Left forelimb (tissue), 1 donor: ENCODE measurements around the gene PCCA.
"Not testable (repeated sequence)": the region's sequence is repeated elsewhere in the genome, so short reads cannot be mapped to it uniquely, and the experiment has no call there.

Experiments used
- DNase-seq: peaks from one replicate; pipeline ENCODE4 v3.0.0-alpha.2; 2018; ENCODE audit warnings: low spot score

Gene PCCA

DNA sequence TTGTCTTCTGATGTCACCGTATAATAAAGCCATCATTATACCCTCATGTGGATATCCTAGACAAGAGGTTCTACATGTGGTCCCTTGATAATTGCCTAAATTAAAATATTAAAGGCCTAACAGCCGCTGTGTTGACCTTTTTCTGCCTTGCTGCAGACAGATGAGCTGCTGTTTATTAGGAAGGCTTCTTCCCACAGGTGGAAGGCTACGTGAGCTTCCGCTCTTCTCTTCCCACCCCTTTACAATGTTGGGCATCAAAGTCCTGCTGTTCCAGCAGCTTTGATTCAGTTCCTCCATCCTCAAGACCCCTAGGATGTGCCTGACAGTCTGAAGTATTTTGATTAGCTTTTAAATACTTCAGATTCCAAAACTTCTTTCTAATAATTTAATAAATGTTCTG is 217.1 kb downstream of the PCCA start:
- no peak for DNase-seq

DNA sequence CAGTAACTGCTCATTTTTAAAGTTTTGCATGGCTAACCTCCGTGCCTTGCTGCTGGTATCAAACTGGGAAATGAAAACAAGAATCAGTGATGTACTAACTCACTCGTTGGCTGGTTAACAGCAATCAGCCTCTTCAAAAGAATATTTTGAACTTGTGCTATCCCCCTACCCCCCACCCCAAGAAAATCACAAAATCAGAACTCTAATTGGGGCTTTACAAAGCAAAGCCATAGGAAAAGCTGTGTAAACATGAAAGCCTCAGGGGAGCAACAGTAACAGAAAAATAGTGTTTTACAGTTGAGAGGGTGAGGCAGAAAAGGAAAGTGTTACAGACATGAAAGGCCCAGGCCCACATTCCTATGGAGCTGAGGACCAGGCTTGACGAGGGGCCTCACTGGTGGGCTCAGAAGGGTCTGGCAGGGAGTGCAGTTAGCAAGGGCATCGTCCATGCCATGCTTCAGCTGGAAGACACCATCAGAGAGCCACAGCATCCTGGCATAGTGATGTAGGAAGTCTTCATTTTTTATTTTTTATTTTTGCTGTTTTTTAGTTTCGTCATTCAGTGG is 217.6 kb downstream of the PCCA start:
- no peak for DNase-seq

DNA sequence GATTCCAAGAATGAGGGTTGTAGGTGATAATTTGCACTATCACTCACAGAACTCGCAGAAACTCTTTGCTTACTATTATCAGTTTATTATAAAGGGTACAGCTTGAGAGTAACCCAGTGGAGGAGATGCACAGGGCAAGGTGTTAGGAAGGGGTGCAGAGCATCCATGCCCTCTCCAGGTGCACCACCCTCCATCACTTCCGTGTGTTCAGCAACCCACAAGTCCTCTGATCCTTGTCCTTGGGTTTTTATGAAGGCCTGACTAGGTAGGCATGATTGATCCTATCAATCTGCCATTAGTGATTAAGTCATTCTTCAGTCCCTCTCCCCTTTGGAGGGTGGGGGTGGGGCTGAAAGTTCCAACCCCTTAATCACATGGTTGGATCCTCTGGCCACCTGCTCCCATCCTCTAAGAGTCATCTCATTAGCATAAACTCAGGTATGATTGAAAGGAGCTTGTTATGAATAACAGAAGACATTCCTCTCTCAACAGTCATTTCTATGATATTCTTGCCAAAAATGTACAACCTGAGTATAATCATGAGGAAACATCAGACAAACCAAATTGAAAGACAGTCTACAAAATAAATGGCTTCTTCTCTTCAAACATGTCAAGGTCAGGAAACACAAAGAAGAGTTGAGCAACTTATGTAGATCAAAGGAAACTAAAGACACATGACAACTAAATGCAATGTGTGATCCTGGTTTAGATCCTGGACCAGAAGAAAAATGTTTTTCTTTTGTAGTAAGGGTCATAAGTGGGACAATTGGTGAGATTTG is 225.4 kb downstream of the PCCA start:
- DNase-seq = no peak

DNA sequence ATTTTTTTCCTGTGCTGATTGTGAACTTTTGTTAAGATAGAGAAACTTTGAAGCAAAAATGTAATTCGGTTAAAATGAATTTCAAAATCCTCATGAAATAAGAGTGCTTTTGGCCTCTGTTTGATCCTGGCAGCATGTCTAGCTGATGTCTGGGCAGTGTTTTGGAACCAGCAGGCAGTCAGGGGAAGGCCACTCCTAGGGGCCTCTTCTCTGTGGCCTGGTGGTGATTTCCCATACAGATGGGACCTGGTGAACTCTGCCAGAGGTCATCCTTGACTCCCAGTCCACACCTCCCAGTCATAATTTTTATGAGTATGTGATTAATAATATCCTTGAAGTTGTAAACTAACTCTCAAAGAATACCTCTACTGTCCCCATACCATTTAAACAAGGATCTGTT is 226.6 kb downstream of the PCCA start:
- no peak for DNase-seq

DNA sequence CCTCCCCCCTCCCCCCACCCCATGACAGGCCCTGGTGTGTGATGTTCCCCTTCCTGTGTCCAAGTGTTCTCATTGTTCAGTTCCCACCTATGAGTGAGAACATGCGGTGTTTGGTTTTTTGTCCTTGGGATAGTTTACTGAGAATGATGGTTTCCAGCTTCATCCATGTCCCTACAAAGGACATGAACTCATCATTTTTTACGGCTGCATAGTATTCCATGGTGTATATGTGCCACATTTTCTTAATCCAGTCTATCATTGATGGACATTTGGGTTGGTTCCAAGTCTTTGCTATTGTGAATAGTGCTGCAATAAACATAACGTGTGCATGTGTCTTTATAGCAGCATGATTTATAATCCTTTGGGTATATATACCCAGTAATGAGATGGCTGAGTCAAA is 229.6 kb downstream of the PCCA start:
- DNase-seq = not testable (repeated sequence)

DNA sequence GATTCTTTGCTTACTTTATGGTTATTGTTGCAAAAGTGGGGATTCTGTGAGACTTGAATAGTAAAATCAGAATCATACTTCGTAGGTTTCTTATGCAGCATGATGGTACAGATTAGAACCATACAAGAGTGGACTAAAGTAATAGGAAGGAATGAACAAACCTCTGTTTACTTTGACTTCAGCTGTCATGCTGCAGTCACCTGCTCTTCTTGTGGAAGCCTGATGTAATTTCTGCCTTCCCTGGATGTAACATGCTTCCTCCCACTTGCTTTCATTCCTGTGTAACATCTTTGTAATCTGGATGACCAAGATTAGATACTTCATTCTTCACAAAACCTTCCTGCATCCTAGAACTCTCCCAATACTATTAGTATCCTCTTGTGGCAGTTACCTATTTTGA is 235.0 kb downstream of the PCCA start:
- DNase-seq = no peak

DNA sequence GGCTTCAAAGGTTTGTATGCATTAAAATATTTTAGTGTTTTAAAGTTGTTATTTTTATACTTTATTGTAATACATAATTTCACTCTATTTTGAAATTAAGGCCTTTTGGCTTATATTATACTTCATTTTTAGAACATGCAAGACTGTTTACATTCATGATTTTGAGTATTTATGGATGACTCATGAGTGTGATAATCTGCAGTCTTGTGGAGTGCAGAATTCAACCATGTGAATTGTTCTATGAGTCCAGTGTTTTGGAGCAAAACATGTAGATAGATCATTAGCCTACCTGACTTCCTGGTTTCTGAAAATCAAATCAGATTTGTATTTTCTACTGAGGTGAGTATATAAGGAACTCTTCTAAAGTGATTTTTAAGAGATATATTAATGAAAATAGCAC is 241.8 kb downstream of the PCCA start:
- DNase-seq = no peak

DNA sequence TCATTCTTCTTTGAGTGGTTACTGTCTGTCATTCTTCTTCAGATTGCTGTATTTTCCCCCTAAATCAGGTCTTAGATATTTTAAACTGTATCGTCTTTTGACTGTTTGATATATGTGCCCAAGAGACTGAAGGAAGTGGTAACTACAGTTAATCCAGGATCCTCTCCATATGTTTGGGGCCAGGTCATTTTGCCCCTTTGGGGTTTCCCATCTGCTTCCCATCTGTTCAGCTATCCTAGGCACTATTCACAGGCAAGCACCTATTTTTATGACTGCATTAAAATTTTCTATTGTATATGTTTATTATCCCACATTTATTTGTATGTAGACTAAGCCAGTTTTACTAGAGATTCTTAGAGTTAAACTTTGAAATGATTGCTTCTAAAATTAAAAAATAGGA is 244.2 kb downstream of the PCCA start:
- no peak for DNase-seq

DNA sequence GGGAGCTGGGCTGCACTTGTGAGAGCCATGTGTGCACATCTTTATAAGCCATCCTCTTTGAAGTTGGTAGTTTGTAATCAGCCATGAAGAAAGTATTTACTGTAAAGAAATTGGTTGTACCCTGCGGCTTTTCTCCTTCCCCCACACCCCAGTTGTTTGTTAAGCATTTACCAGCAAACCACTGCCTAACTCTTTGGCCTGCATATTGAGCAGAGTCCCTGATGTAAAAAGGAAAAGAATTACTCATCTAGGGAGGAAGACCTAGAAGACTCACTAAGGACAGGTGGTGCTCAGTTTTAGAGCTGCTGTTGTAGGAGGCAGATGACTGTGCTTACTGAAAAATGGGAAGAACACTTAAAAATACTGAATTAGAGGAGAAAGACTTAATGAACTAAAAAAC is 245.3 kb downstream of the PCCA start:
- DNase-seq = no peak

DNA sequence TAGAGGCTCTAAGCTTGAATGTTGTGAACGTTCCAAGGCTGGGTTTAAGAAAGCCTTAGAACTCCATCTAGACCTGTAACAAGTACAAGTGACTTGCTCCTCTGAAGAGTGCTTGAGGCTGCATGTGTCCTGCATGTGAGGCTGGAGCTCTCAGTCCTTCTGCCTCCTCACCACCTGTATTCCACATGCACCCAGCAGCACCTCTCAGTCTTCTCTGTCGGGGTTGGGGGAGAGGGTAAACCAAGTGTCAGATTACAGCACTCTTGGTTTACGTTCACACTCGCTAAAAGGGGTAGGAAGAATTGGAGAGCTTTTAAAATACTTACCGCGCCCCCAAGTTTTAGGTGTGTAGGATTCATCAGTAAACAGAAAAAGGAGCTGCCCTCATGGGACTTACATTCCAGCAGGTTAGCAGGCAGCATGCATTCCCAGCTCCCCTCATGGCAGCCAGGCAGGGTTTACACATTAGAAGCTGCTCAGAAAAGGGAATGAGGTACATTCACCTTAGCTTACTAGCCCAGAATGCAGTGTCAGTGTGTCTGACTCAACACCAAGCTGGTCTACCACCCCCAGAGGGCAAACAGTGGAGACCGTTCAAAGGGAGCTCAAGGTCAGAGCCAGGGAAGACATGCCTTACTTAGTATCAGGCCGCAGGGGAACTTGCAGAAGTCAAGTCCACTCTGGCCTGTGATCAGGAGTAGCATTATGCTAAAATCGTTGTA is 248.1 kb downstream of the PCCA start:
- no peak for DNase-seq

DNA sequence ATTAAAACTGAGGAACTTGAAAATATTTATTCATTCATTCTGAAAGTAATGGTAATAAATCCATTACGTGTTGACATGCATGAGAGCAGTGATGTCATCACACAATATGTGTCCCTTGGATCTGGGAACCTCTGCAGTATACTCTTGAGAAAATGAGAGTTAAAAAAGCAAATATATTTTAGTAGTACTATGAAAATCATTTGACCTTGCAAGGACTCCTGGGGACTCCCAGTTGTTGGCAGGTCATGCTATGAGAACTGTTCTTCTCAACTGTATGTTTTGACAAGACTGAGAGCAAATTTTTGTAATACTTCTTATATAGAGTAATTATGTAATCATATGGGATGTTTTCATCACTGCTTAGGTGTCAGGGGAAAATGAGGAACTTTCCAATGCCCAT is 249.4 kb downstream of the PCCA start:
- no peak for DNase-seq

DNA sequence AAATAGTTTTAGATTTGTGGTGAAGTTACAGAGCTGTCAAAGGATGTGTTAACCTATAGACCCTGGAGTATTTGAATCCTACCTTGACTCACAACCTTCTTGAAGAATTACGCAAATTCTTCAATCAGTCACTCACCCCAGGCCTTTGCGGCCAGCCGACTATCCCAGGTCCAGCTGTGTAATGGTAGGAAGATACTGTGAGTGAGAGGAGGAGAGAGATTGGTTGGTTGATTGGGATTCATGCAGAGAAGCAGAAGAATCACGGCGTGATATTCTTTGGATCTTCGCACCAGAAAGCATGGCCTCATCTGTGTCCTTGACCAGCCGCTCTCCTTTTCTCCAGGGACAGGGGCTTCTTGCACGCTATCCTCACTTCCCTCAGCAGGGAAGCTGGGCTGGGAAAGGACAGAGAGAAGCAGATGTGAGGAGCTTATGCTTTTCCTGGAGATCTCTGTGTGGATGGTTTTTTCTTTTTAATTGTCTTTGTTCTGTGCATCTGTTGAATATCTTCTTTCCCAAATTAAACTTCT is 250.6 kb downstream of the PCCA start:
- DNase-seq = no peak

DNA sequence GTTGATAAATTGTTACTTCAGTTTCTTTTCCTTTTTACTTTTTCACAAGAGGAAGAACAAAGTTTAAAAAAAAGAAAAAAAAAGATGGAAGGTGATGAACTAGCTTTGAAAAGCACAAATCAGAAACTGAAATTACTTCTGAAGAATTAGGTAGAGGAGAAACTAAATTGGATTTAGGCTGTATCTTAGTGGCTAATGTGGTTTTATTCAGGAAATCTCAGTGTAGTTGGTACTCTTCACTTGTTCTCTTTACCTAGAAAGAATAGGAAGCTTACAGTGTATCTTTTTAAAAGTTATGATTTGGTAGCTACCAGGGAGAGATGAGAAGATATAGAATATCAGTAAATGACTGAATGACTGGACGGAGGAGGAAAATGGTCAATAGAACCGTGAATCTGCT is 252.0 kb downstream of the PCCA start:
- no peak for DNase-seq

DNA sequence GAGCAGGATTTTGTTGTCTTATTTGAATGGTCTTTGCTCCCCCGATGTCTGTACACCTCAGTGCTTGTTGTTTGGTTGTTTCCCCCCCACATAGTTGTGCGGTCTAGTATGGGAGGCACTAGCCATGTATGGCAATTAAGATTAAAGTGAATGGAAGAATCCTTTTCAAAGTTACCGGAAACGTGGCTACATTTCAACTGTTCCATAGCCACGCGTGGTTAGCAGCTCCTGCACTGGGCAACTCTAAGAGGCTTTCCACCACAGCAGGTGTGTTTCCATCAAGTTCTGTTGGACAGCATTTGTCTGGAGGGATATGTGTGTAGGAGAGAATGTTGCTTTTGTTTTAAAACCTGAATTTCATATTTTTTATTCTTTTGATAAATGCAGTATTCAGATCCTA is 252.4 kb downstream of the PCCA start:
- DNase-seq = no peak

DNA sequence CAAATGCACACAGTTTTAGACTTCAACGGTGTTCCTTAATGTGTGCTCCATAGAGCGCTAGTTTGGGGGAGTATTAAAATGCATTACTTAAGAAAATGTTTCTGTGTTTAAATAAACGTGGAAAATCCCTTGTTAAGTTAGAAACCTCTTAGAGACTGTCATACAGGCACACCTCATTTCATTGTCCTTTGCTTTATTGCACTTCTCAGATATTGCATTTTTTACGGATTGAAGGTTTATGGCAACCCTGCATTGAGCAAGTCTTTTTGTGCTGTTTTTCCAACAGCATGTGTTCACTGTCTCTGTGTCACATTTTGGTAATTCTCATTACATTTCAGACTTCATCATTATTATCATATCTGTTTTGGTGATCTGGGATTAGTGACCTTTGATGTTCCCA is 255.7 kb downstream of the PCCA start:
- DNase-seq = no peak

DNA sequence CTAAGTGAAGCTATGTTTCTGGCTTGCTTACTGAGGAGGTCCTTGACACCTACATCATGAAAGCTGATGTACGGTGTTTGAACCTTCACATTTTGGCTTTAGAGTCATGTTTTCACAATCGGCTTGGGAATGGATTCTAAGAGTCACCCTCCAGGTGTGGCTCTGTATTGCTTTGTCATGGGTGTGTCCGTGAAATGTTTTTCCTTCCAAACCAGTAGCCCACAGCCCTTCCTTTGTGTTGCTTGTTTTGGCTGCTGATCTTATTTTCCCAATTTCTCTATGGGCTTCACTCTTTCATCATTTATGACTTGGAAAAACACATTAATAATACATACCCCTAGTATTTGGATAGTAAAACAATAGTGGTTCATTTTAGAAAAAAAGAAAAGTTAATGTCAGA is 259.1 kb downstream of the PCCA start:
- DNase-seq = no peak

DNA sequence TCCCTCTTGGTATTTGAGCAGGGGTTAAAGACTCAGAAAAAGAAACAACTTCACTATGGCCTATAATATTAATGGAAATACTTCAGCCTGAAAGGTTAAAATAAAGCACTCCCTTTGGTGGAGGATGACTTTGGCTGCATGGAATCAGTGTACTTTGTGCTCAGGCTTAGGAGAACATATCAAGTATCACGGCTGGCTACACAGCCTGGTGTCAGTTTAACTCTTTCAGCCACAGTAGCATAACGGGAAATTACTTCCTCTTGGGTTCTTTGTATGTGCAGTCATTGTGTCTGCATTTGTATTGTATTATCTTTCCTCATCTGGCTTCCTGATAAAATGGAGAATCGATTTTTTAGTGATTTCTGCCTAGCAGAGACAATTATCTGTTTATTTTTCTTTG is 260.7 kb downstream of the PCCA start:
- DNase-seq = no peak

DNA sequence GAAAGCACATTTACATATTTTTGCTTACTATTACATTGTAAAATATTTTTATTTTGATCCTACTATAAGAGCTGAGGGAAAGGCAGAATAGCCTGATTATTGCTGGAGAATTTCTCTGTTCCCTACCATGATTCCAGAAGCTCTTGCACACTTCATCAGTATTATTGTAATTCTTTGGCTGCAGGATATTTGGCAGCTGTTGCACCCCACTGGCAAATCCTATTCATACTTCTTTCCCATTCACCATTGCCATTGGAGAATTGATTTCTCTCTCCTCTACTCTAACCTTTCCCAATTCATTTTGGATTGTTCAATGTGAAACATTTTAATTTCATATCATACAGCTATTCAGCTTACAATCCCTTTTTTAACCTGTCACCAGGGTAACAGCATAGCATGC is 261.7 kb downstream of the PCCA start:
- no peak for DNase-seq

DNA sequence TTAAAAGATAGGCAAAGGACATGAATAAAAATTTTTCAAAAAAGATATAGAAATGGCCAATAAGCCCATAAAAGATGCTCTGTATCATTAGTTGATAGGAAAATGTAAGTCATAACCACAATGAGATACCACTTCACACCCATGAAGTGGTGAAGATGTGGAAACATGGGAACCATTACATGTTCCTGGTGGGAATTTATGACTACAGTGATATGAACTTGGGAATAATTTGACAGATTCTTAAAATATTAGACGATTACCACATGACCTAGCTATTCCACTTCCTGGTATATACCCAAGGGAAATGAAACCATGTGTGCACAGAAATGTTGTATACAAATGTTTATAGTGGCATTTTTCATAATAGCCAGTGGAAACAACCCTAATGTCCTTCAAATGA is 267.5 kb downstream of the PCCA start:
- DNase-seq = no peak

DNA sequence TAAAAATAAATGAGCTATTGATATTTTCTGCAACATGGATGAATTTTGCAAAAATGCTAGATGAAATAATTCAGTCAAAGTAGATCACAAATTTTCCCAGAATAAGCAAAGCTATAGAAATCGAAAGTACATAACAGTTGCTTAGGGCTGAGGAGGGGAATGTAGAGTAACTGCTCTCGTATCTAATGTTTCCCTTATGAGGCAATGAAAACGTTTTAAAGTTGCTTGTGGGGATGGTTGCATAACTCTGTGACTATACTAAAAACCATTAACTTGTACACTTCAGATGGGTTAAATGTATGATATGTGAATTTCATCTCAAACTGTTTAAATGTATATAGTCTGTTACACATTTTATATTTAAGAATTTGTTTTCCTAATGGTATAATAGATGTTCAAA is 268.0 kb downstream of the PCCA start:
- no peak for DNase-seq

DNA sequence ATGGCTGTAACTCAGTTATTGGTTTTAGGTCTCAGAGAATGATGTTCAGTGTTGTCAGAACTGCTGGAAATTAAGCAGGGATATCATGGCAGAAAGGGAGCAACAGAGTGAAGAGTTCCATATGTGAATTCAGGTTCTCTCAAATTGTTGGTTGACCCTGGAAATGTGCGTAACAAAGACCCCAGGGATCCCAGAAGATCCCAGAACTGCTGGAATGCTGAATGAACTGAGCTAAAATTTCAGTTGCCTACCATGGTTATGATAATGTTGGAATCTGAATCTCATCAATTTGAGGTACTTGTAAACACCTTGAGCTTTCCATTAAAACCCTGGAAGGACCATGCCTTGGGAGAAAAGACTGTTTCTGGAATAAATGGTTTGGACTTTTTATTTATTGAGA is 268.9 kb downstream of the PCCA start:
- no peak for DNase-seq

DNA sequence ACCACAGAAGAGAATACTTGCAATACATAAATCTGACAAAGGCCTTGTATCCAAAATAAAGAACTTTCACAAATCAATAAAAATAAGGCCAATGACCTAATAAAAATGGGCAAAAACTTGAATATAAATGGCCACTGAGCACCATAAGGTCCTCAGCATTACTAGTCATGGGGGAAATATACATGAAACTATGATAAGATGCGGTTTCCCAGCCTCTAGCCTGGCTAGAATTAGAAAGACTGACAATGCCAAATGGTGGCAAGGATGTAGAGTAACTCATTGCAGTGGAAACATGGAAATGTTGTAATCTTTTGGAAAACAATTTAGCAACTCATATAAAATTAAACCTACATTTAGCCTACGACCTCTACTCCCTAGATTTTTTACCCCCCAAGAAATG is 272.6 kb downstream of the PCCA start:
- DNase-seq = no peak

DNA sequence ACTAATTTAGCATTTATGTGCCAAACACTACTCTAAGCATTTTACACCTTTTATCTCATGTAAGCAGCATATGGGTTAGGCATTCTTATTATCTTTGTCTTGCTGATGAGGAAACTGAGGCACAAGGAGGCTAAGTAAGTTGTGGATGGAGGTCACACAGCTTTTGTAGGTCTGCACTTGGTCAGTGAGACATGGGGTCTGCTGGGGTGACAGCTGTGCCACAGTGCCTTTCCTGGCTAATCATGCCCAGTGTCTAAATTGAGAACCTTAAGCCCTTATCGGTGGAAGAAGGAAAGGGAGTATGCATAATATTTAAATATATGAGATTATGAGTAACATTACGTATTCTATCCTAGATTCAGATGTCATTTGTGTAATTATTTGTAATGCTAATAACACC is 273.5 kb downstream of the PCCA start:
- DNase-seq = no peak
